ENCODE data around the gene NRSN2. TPM values are rescaled to one million over a fixed set of nuclear protein-coding genes. Genes with fewer than 3 reads are reported as not detected.
"Not testable (repeated sequence)": the region's sequence is repeated elsewhere in the genome, so short reads cannot be mapped to it uniquely, and the experiment has no call there.

NRSN2 gene
- total RNA-seq, 1 experiment from 2014 or later, result 22.7 TPM

DNA sequence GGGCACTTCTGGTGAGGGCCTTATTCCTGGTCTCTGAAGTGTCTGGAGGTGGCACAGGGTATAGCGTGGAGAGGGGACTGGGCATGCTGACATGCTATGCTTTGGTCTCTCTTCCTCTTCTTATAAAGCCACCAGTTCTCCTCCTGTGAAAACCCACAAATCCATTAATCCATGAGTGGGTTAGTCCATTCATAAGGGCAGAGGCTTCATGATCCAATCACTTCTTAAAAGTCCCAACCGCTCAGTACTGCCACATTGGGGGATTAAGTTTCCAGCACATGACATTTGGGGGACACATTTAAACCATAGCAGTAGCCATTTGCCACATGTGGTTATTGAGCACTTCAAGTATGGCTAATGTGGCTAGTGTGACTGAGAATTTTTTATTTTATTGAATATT is 29.8 kb downstream of the NRSN2 start:
- TF ChIP-seq, protein P1, sequence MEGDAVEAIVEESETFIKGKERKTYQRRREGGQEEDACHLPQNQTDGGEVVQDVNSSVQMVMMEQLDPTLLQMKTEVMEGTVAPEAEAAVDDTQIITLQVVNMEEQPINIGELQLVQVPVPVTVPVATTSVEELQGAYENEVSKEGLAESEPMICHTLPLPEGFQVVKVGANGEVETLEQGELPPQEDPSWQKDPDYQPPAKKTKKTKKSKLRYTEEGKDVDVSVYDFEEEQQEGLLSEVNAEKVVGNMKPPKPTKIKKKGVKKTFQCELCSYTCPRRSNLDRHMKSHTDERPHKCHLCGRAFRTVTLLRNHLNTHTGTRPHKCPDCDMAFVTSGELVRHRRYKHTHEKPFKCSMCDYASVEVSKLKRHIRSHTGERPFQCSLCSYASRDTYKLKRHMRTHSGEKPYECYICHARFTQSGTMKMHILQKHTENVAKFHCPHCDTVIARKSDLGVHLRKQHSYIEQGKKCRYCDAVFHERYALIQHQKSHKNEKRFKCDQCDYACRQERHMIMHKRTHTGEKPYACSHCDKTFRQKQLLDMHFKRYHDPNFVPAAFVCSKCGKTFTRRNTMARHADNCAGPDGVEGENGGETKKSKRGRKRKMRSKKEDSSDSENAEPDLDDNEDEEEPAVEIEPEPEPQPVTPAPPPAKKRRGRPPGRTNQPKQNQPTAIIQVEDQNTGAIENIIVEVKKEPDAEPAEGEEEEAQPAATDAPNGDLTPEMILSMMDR (conservative IDR thresholded peaks at IDR 0.05), result no peak
- Histone ChIP-seq H4K91ac (ENCODE audit: insufficient read length, low read depth, low read length) (no peak overlapping the region), H3K18ac (ENCODE audit: insufficient read length, low read depth, low read length) (no peak overlapping the region), H3K9me3 (ENCODE audit: control insufficient read depth, low read depth, low read length) (no peaks in the 10 kb centered on the region), H2BK5ac (ENCODE audit: insufficient read length, low read length) (no peak overlapping the region), H2AFZ (ENCODE audit: low read length) (no peak overlapping the region), H3K4me2 (ENCODE audit: insufficient read depth, insufficient read length, low read length) (no peak overlapping the region), H2AK5ac (ENCODE audit: insufficient read length, low read length) (no peak overlapping the region), H2BK20ac (ENCODE audit: low read depth, low read length, poor library complexity, severe bottlenecking) (no peak overlapping the region), H3K4me1 (ENCODE audit: insufficient read depth, low read length) (no peaks in the 10 kb centered on the region), H2BK12ac (ENCODE audit: insufficient read length, low read depth, low read length) (no peak overlapping the region), H4K8ac (replicated peaks; ENCODE audit: insufficient read length, low read depth, low read length) (no peak overlapping the region), H3K79me2 (ENCODE audit: insufficient read depth, low read length) (no peaks in the 10 kb centered on the region), H3K27ac (ENCODE audit: insufficient read length, low read depth, low read length) (no peak overlapping the region), H3K14ac (ENCODE audit: insufficient read depth, low read length) (no peak overlapping the region), H3K79me1 (ENCODE audit: insufficient read depth, low read depth, low read length, poor library complexity, severe bottlenecking) (no peaks in the 10 kb centered on the region), H2BK120ac (ENCODE audit: low read depth, low read length, poor library complexity, severe bottlenecking) (no peak overlapping the region), H4K5ac (ENCODE audit: insufficient read length, low read depth, low read length) (no peak overlapping the region), H3K23me2 (ENCODE audit: insufficient read length, low read depth, low read length, poor library complexity, severe bottlenecking) (peaks cover 7% of the 10 kb centered on the region), H2BK15ac (ENCODE audit: low read depth, low read length) (no peak overlapping the region), H3K23ac (ENCODE audit: insufficient read length, low read depth, low read length) (no peak overlapping the region), H4K20me1 (ENCODE audit: control insufficient read depth, insufficient read depth, insufficient read length) (no peaks in the 10 kb centered on the region), H3K9ac (ENCODE audit: extremely low read depth, insufficient read length, low read length) (no peak overlapping the region), H3K4ac (ENCODE audit: low read depth, low read length) (no peak overlapping the region), H3T11ph (ENCODE audit: low read length) (no peak overlapping the region), H3K27me3 (ENCODE audit: insufficient read depth, low read length) (no peaks in the 10 kb centered on the region), H3K56ac (ENCODE audit: insufficient read length, low read depth, low read length) (no peak overlapping the region)
- Mint-ChIP-seq H3K4me1 (peaks cover 10 to 11% of the 10 kb centered on the region in 2 experiments), H3K27me3 (ENCODE audit: low read depth) (peaks cover 8% of the 10 kb centered on the region), H3K4me3 (no peak overlapping the region), H3K36me3 (ENCODE audit: insufficient read depth in 1 of 3, low read depth in 3 of 3) (no peaks in the 10 kb centered on the region), H3K27ac (no peak overlapping the region), H3K9me3 (no peaks in the 10 kb centered on the region)
- no peak for DNase-seq
- WGBS (ENCODE audit: extremely low coverage, insufficient read length, low lambda C conversion rate), result no CpG with 5 or more reads among the region's 2 CpGs

- not testable (repeated sequence) for H4K20me1 ChIP-seq (ENCODE audit: control insufficient read depth, insufficient read depth, insufficient read length); H3K4me1 ChIP-seq (ENCODE audit: insufficient read depth, low read length); H3K9ac ChIP-seq (ENCODE audit: extremely low read depth, insufficient read length, low read length); H3K9me3 ChIP-seq (ENCODE audit: control insufficient read depth, low read depth, low read length); H3K27ac ChIP-seq (ENCODE audit: insufficient read length, low read depth, low read length); H3K27me3 ChIP-seq (ENCODE audit: insufficient read depth, low read length); H3K4me3 Mint-ChIP-seq; H2BK120ac ChIP-seq (ENCODE audit: low read depth, low read length, poor library complexity, severe bottlenecking); H3K27ac Mint-ChIP-seq; H3T11ph ChIP-seq (ENCODE audit: low read length); H3K36me3 Mint-ChIP-seq (ENCODE audit: insufficient read depth in 1 of 3, low read depth in 3 of 3); H2BK20ac ChIP-seq (ENCODE audit: low read depth, low read length, poor library complexity, severe bottlenecking); H4K8ac ChIP-seq (replicated peaks; ENCODE audit: insufficient read length, low read depth, low read length); H3K18ac ChIP-seq (ENCODE audit: insufficient read length, low read depth, low read length); H2BK5ac ChIP-seq (ENCODE audit: insufficient read length, low read length); H2AFZ ChIP-seq (ENCODE audit: low read length); H3K23ac ChIP-seq (ENCODE audit: insufficient read length, low read depth, low read length); DNase-seq; H3K4me2 ChIP-seq (ENCODE audit: insufficient read depth, insufficient read length, low read length); H3K4me1 Mint-ChIP-seq; H3K79me1 ChIP-seq (ENCODE audit: insufficient read depth, low read depth, low read length, poor library complexity, severe bottlenecking); H3K56ac ChIP-seq (ENCODE audit: insufficient read length, low read depth, low read length); H4K5ac ChIP-seq (ENCODE audit: insufficient read length, low read depth, low read length); H3K4ac ChIP-seq (ENCODE audit: low read depth, low read length); H2AK5ac ChIP-seq (ENCODE audit: insufficient read length, low read length); H3K14ac ChIP-seq (ENCODE audit: insufficient read depth, low read length); H3K9me3 Mint-ChIP-seq; H2BK15ac ChIP-seq (ENCODE audit: low read depth, low read length); H3K79me2 ChIP-seq (ENCODE audit: insufficient read depth, low read length); H3K27me3 Mint-ChIP-seq (ENCODE audit: low read depth); H4K91ac ChIP-seq (ENCODE audit: insufficient read length, low read depth, low read length); H2BK12ac ChIP-seq (ENCODE audit: insufficient read length, low read depth, low read length)
- H3K23me2 ChIP-seq (ENCODE audit: insufficient read length, low read depth, low read length, poor library complexity, severe bottlenecking), result peaks cover 12% of the 10 kb centered on the region
- no CpG with 5 or more reads among the region's 12 CpGs for WGBS (ENCODE audit: extremely low coverage, insufficient read length, low lambda C conversion rate)
Observed at GRCh38 chr20:377578-377977, 30.7 kb downstream of the NRSN2 start.
